Activated T-cell treated with anti-CD3 and anti-CD28 coated beads, Interleukin-2, amount 50 U/mL, for 72 hours (primary cell): ENCODE results near the gene PTGR3. TPM values are rescaled to one million over a fixed set of nuclear protein-coding genes. Genes with fewer than 3 reads are reported as not detected.

Experiments used
- ATAC-seq, 2 donors: fragments of 150-1000 bp; cut with Tn5 transposase; replicated peaks in 1 of 2; 2 replicates each; pipeline ENCODE4 v1.10.0; 2021; ENCODE audit warnings: moderate library complexity in 2 of 2, mild to moderate bottlenecking in 1 of 2
- DNase-seq, 2 donors: peaks; one replicate each; pipeline ENCODE4 v3.0.0; 2021 to 2022; ENCODE audit warnings: mixed read lengths in 1 of 2
- H3K27ac Mint-ChIP-seq: one replicate; pipeline ENCODE4 v1.8.0; 2022; ENCODE audit warnings: mild to moderate bottlenecking, moderate library complexity, mixed read lengths
- H3K27me3 Mint-ChIP-seq: one replicate; pipeline ENCODE4 v1.8.0; 2022; ENCODE audit warnings: low read depth, mixed read lengths
- H3K36me3 Mint-ChIP-seq, 2 donors: one replicate each; pipeline ENCODE4 v1.8.0; 2022; ENCODE audit warnings: mixed read lengths in 2 of 2, mild to moderate bottlenecking in 1 of 2; ENCODE audit not compliant: insufficient read depth in 2 of 2
- H3K4me1 Mint-ChIP-seq: one replicate; pipeline ENCODE4 v1.8.0; 2022; ENCODE audit warnings: low read depth, mixed read lengths
- H3K4me3 Mint-ChIP-seq, 2 donors: one replicate each; pipeline ENCODE4 v1.8.0; 2022; ENCODE audit warnings: mild to moderate bottlenecking in 2 of 2, mixed read lengths in 2 of 2, moderate library complexity in 2 of 2
- H3K9me3 Mint-ChIP-seq, 2 donors: one replicate each; pipeline ENCODE4 v1.8.0; 2022; ENCODE audit warnings: mixed read lengths in 2 of 2
- total RNA-seq, 2 donors: library from RNA; stranded (reverse); gene quantifications; one replicate each; pipeline ENCODE4 v1.2.3, GENCODE V29; 2022

Gene PTGR3
- total RNA-seq, 2 donors from 2014 or later = 40.4 to 41.8 TPM

- Mint-ChIP-seq H3K36me3 (no peaks in the 10 kb centered on the region), H3K4me3 (peak overlapping the region; percentile 89 to 99), H3K4me1 (peaks cover 55% of the 10 kb centered on the region), H3K9me3 (no peaks in the 10 kb centered on the region), H3K27me3 (no peaks in the 10 kb centered on the region), H3K27ac (peak overlapping the region; percentile 99)
- DNase-seq (no peak), ATAC-seq (peak; percentile 44 to 54)
Measured at GRCh38 chr18:75247611-75248421, 38.9 kb upstream of the PTGR3 start.

- H3K27me3 Mint-ChIP-seq = no peaks in the 10 kb centered on the region
- H3K4me3 Mint-ChIP-seq = peak overlapping the region; percentile 89 to 99
- no peaks in the 10 kb centered on the region for H3K9me3 Mint-ChIP-seq
- DNase-seq (peak in 1 of 2 donors; percentile 20), ATAC-seq (peak; percentile 38 to 42)
- H3K36me3 Mint-ChIP-seq = no peaks in the 10 kb centered on the region
- peak overlapping the region; percentile 99 for H3K27ac Mint-ChIP-seq
- peaks cover 58% of the 10 kb centered on the region for H3K4me1 Mint-ChIP-seq
Measured at GRCh38 chr18:75246721-75247610, 38.0 kb upstream of the PTGR3 start.

DNA sequence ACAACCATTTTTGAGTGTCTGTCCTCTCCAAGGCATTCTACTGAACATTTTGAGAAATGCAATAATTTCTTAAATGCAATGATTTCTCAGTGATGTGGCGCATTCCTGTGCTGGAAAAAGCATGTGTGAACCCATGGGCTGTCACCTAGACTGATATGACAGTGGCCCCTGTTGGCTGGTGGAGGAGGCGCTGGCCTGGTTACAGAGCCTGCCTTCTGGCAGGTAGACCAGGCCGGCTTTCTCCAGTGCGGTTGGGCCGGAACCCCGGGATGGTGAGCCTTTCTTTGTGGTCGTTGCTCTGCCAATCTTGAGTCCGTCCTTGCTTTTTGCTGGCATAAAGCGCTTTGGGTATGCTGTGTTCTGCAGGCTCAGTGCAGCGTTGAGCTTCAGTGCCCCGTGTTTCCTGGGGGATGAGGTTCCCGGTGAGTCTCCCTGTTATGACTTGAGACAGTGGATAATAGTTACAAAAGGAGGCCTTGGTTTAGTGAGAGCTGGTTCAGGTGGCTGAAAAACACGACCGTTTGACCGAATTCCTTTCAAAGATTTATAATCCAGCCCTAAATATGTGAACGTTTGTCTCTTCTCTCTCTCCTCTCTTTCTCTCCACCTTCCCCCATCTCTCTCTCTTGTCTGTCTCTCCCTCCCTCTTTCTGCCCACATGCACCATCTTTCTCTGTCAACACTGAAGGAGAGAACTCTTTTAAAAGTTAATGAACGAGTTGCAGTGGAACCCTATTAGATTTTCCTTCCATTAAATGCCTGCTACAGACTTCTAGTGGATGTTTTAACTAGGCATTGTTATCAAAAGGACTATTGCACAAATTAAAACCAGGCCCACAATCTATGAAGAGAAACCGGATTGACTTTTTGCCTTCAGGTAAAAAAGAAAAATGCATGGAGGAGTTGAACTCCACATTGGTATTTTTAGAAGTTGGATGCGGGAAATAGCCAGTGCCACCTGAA is 35.7 kb upstream of the PTGR3 start:
- no peaks in the 10 kb centered on the region for H3K36me3 Mint-ChIP-seq
- no peak overlapping the region for H3K4me3 Mint-ChIP-seq
- H3K27ac Mint-ChIP-seq = no peak overlapping the region
- no peaks in the 10 kb centered on the region for H3K9me3 Mint-ChIP-seq
- peaks cover 59% of the 10 kb centered on the region for H3K4me1 Mint-ChIP-seq
- DNase-seq (no peak), ATAC-seq (no peak)
- no peaks in the 10 kb centered on the region for H3K27me3 Mint-ChIP-seq

DNA sequence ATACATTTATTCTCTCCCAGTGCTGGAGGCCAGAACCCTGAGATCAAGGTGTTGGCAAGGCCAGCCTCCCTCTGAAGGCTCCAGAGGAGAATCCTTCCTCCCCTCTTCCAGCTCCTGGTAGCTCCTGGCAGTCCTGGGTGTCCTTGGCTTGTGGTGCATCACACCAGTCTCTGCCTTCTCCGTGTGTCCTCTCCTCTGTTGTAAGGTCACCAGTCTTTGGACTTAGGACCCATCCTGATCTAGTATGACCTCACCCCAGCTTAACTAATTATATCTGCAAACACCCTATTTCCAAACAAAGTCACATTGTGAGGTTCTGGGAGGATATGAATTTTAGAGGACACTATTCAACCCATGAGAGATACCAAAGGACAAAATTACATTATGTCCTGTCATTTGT is 32.8 kb upstream of the PTGR3 start:
- Mint-ChIP-seq H3K4me1 (peaks cover 43% of the 10 kb centered on the region), H3K27me3 (no peaks in the 10 kb centered on the region), H3K36me3 (peaks cover 0 to 4% of the 10 kb centered on the region in 2 donors), H3K4me3 (no peak overlapping the region), H3K9me3 (no peaks in the 10 kb centered on the region), H3K27ac (no peak overlapping the region)
- DNase-seq = no peak
- no peak for ATAC-seq

DNA sequence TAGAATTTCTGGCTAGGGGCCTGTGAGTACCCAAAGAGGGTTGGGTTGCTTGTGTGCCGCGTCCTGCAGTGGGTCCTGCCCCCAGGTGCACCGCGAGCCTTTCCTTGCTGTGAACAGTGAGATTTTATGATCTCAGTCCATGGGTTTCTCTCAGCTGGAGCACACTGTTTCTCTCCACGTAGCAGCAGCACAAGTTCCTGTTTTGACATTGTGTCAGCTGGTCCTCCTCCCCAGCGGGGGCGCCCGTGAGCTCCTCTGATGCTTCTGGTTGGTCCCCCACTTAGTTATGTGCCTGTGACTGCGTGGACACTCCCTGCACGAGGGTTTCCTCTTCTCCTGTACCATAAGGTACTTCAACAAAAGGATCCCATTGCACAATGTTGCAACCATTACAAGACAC is 31.5 kb upstream of the PTGR3 start:
- DNase-seq (no peak), ATAC-seq (no peak)
- Mint-ChIP-seq H3K4me1 (peaks cover 38% of the 10 kb centered on the region), H3K9me3 (no peaks in the 10 kb centered on the region), H3K27ac (no peak overlapping the region), H3K4me3 (no peak overlapping the region), H3K27me3 (no peaks in the 10 kb centered on the region), H3K36me3 (peaks cover 0 to 4% of the 10 kb centered on the region in 2 donors)

DNA sequence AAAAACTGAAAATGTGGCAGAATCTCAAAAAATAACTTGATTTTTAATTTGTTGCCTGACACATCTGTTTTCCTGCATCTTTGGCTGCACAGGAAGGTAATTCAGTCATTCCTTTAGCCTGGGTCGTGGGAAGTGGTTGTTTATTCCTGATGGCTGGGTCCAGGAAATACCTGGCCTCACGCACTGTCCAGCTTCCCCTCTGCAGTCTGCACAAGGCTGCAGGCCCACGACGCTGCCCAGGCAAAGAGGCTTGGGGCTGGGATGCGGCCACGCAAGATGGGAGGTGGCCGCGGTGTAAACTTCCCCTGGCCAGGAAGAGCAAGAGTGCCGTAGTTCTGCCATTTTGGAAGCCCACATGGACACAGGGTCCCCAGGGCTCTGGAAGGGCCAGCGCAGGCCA is 29.8 kb upstream of the PTGR3 start:
- H3K4me1 Mint-ChIP-seq = peaks cover 27% of the 10 kb centered on the region
- peaks cover 0 to 4% of the 10 kb centered on the region in 2 donors for H3K36me3 Mint-ChIP-seq
- no peaks in the 10 kb centered on the region for H3K27me3 Mint-ChIP-seq
- H3K4me3 Mint-ChIP-seq = no peak overlapping the region
- no peak for DNase-seq
- no peak for ATAC-seq
- no peak overlapping the region for H3K27ac Mint-ChIP-seq
- H3K9me3 Mint-ChIP-seq = no peaks in the 10 kb centered on the region

DNA sequence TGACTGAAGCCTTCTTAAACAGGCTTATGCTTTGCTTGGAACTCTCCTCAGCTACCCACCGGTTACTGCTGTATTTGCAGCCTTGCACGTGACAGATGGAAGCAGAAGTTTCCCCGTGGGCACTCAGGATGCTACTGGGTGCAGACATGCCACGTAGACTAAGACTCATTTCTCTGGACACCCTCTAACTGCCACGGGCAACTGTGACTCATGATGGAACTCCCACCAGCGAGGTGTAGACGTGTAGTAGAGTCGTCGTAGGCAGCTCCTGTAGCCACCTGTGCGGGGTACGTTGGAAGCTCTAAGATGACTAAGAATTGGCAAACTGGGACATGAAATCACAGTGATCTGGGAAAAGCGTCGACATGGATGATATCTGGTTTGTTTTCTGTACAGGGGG is 29.2 kb upstream of the PTGR3 start:
- H3K36me3 Mint-ChIP-seq = peaks cover 0 to 4% of the 10 kb centered on the region in 2 donors
- H3K9me3 Mint-ChIP-seq = no peaks in the 10 kb centered on the region
- no peak overlapping the region for H3K27ac Mint-ChIP-seq
- peaks cover 26% of the 10 kb centered on the region for H3K4me1 Mint-ChIP-seq
- H3K4me3 Mint-ChIP-seq = no peak overlapping the region
- no peak for DNase-seq
- ATAC-seq = peak in 1 of 2 donors; percentile 18
- no peaks in the 10 kb centered on the region for H3K27me3 Mint-ChIP-seq

- no peaks in the 10 kb centered on the region for H3K27me3 Mint-ChIP-seq
- no peak overlapping the region for H3K4me3 Mint-ChIP-seq
- no peaks in the 10 kb centered on the region for H3K9me3 Mint-ChIP-seq
- no peak for DNase-seq
- H3K4me1 Mint-ChIP-seq = peaks cover 19% of the 10 kb centered on the region
- H3K27ac Mint-ChIP-seq = no peak overlapping the region
- no peak for ATAC-seq
- peaks cover 0 to 4% of the 10 kb centered on the region in 2 donors for H3K36me3 Mint-ChIP-seq
Measured at GRCh38 chr18:75235896-75236295, 27.0 kb upstream of the PTGR3 start.

- no peak for DNase-seq
- ATAC-seq = no peak
- Mint-ChIP-seq H3K27me3 (no peaks in the 10 kb centered on the region), H3K4me1 (peaks cover 13% of the 10 kb centered on the region), H3K36me3 (peaks cover 0 to 5% of the 10 kb centered on the region in 2 donors), H3K27ac (no peak overlapping the region), H3K4me3 (no peak overlapping the region), H3K9me3 (no peaks in the 10 kb centered on the region)
Measured at GRCh38 chr18:75234901-75235300, 26.0 kb upstream of the PTGR3 start.

- Mint-ChIP-seq H3K27ac (no peak overlapping the region), H3K36me3 (peaks cover 0 to 3% of the 10 kb centered on the region in 2 donors), H3K9me3 (no peaks in the 10 kb centered on the region), H3K27me3 (no peaks in the 10 kb centered on the region), H3K4me1 (peaks cover 32% of the 10 kb centered on the region), H3K4me3 (no peak overlapping the region)
- ATAC-seq (no peak), DNase-seq (no peak)
Measured at GRCh38 chr18:75231053-75231406, 22.1 kb upstream of the PTGR3 start.

DNA sequence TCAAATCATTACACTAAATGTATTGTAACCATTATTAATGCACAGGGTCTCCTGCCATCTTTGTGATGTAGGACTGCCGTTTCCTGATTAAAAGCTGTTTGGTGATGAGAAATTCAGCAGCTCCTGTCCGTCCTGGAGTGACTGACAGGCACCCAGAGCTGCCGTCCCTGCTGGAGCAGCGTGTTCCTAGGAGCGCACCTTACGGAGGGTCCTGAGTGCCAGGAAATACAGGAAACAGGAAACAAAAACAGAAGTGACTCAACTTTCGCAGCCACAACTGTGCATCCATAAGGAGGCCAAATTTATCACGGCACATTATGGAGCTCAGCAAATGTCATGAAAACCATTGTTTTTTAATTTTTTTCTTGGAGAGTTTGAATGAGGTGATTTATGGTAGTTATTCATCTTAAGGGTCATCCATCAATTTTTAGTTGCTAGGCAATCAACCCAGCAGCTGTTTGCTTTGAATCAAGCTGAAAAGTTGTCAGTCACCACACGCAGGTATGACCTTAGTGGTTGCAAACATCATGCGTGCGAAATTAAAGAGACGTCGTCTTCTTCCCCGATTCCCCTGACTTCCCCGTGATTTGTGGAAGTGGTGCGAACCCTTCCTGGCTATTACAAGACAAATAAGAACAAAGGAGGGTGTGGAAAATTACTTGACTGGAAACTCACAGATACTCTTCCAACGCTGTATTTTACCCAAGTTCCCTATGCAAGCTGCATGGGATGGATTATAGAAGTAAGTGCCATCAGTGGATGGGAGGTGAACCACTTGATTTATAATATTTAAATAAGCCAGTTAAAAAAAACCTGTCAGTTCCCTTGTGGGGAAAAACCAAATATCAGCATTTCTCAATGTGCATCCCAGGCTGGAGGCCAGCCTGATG is 21.5 kb upstream of the PTGR3 start:
- no peaks in the 10 kb centered on the region for H3K9me3 Mint-ChIP-seq
- H3K27ac Mint-ChIP-seq = no peak overlapping the region
- DNase-seq (no peak), ATAC-seq (no peak)
- peaks cover 0 to 3% of the 10 kb centered on the region in 2 donors for H3K36me3 Mint-ChIP-seq
- no peak overlapping the region for H3K4me3 Mint-ChIP-seq
- H3K4me1 Mint-ChIP-seq = peaks cover 27% of the 10 kb centered on the region
- H3K27me3 Mint-ChIP-seq = no peaks in the 10 kb centered on the region

DNA sequence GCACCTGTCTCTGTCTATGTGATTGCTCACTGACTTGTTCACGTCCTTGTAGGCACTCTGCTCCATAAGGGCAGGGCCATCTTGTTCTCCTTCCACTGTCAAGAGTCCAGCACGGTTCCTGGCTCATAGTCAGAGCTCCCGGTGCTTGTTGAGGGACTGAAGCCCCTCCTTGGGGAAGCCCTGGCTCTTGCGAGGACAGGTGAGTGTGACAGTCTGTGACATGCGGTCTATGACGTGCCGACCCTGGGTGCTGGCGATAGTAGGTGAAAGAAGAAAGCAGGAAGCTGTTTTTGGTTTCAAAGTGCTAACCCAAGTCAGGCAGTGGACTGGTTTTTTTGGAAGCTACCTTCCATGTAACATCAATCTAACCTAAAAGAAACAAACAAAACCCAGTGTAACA is 20.5 kb upstream of the PTGR3 start:
- no peaks in the 10 kb centered on the region for H3K27me3 Mint-ChIP-seq
- no peaks in the 10 kb centered on the region for H3K9me3 Mint-ChIP-seq
- ATAC-seq = no peak
- no peak for DNase-seq
- peaks cover 0 to 3% of the 10 kb centered on the region in 2 donors for H3K36me3 Mint-ChIP-seq
- peaks cover 27% of the 10 kb centered on the region for H3K4me1 Mint-ChIP-seq
- no peak overlapping the region for H3K27ac Mint-ChIP-seq
- H3K4me3 Mint-ChIP-seq = no peak overlapping the region
